H9 (cell line): ENCODE data around the gene TIPRL. TPM values are rescaled to one million over a fixed set of nuclear protein-coding genes. Genes with fewer than 3 reads are reported as not detected.

Experiments
- DNase-seq: peaks from one replicate; pipeline ENCODE4 v3.0.0-alpha.2; 2017
- H2AFZ ChIP-seq: one replicate; pipeline ENCODE4 v1.6.1; 2013; ENCODE audit warnings: mild to moderate bottlenecking, low read length, control low read depth, moderate library complexity
- H2AK5ac ChIP-seq: 2 replicates; pipeline ENCODE4 v1.6.1; 2013; ENCODE audit warnings: low read length, control low read depth, mixed read lengths; ENCODE audit not compliant: insufficient read length
- H2BK120ac ChIP-seq: one replicate; pipeline ENCODE4 v1.6.1; 2013; ENCODE audit warnings: low read depth, mild to moderate bottlenecking, low read length, control low read depth, inconsistent platforms; ENCODE audit not compliant: poor library complexity, severe bottlenecking
- H2BK12ac ChIP-seq: 2 replicates; pipeline ENCODE4 v1.6.1; 2013; ENCODE audit warnings: low read length, control low read depth, mixed read lengths, low read depth; ENCODE audit not compliant: insufficient read length
- H2BK15ac ChIP-seq: 2 replicates; pipeline ENCODE4 v1.6.1; 2013; ENCODE audit warnings: low read depth, low read length, control low read depth
- H2BK20ac ChIP-seq: one replicate; pipeline ENCODE4 v1.6.1; 2013; ENCODE audit warnings: low read depth, mild to moderate bottlenecking, low read length, control low read depth, inconsistent platforms; ENCODE audit not compliant: poor library complexity, severe bottlenecking
- H2BK5ac ChIP-seq: 2 replicates; pipeline ENCODE4 v1.6.1; 2013; ENCODE audit warnings: low read length, control low read depth, mixed read lengths; ENCODE audit not compliant: insufficient read length
- H3K14ac ChIP-seq: 2 replicates; pipeline ENCODE4 v1.6.1; 2013; ENCODE audit warnings: low read length, control low read depth; ENCODE audit not compliant: insufficient read depth
- H3K18ac ChIP-seq: 2 replicates; pipeline ENCODE4 v1.6.1; 2013; ENCODE audit warnings: low read depth, mild to moderate bottlenecking, mixed read lengths, low read length, control low read depth; ENCODE audit not compliant: insufficient read length
- H3K23ac ChIP-seq: 2 replicates; pipeline ENCODE4 v1.6.1; 2013; ENCODE audit warnings: low read length, control low read depth, mixed read lengths, low read depth; ENCODE audit not compliant: insufficient read length
- H3K23me2 ChIP-seq: 2 replicates; pipeline ENCODE4 v1.6.1; 2013; ENCODE audit warnings: low read depth, mild to moderate bottlenecking, mixed read lengths, low read length, control low read depth; ENCODE audit not compliant: insufficient read length, poor library complexity, severe bottlenecking
- H3K27ac ChIP-seq: 2 replicates; pipeline ENCODE4 v1.5.1; 2013; ENCODE audit warnings: low read length, control low read depth, mixed read lengths, low read depth; ENCODE audit not compliant: insufficient read length
- H3K27me3 ChIP-seq: 2 replicates; pipeline ENCODE4 v1.6.1; 2013; ENCODE audit warnings: low read length, control low read depth, inconsistent platforms; ENCODE audit not compliant: insufficient read depth
- H3K4ac ChIP-seq: 2 replicates; pipeline ENCODE4 v1.6.1; 2013; ENCODE audit warnings: low read depth, mild to moderate bottlenecking, control low read depth, inconsistent platforms, low read length, moderate library complexity
- H3K4me1 ChIP-seq: 2 replicates; pipeline ENCODE4 v1.6.1; 2013; ENCODE audit warnings: low read length, control low read depth, inconsistent platforms; ENCODE audit not compliant: insufficient read depth
- H3K4me2 ChIP-seq: 2 replicates; pipeline ENCODE4 v1.6.1; 2013; ENCODE audit warnings: low read length, control low read depth, mixed read lengths; ENCODE audit not compliant: insufficient read length, insufficient read depth
- H3K56ac ChIP-seq: 2 replicates; pipeline ENCODE4 v1.6.1; 2013; ENCODE audit warnings: low read depth, mild to moderate bottlenecking, mixed read lengths, low read length, control low read depth; ENCODE audit not compliant: insufficient read length
- H3K79me1 ChIP-seq: 2 replicates; pipeline ENCODE4 v1.6.1; 2013; ENCODE audit warnings: low read depth, mild to moderate bottlenecking, moderate library complexity, low read length, control low read depth, inconsistent platforms; ENCODE audit not compliant: insufficient read depth, poor library complexity, severe bottlenecking
- H3K79me2 ChIP-seq: 2 replicates; pipeline ENCODE4 v1.6.1; 2013; ENCODE audit warnings: low read length, control low read depth, inconsistent platforms; ENCODE audit not compliant: insufficient read depth
- H3K9ac ChIP-seq: 2 replicates; pipeline ENCODE4 v1.6.1; 2013; ENCODE audit warnings: low read length, control low read depth, mixed read lengths; ENCODE audit not compliant: insufficient read length; ENCODE audit errors: extremely low read depth
- H3K9me3 ChIP-seq: one replicate; pipeline ENCODE4 v1.6.1; 2013; ENCODE audit warnings: low read depth, low read length, inconsistent platforms; ENCODE audit not compliant: control insufficient read depth
- H3T11ph ChIP-seq: one replicate; pipeline ENCODE4 v1.6.1; 2013; ENCODE audit warnings: mild to moderate bottlenecking, low read length, control low read depth, inconsistent platforms
- H4K20me1 ChIP-seq: one replicate; pipeline ENCODE4 v1.6.1; 2013; ENCODE audit not compliant: control insufficient read depth, insufficient read length, insufficient read depth
- H4K5ac ChIP-seq: 2 replicates; pipeline ENCODE4 v1.6.1; 2013; ENCODE audit warnings: low read depth, mild to moderate bottlenecking, mixed read lengths, low read length, control low read depth; ENCODE audit not compliant: insufficient read length
- H4K8ac ChIP-seq: replicated peaks from 2 replicates; pipeline ENCODE4 v1.6.1; 2013; ENCODE audit warnings: low read length, control low read depth, mixed read lengths, low read depth; ENCODE audit not compliant: insufficient read length
- H4K91ac ChIP-seq: 2 replicates; pipeline ENCODE4 v1.6.1; 2013; ENCODE audit warnings: low read depth, mild to moderate bottlenecking, moderate library complexity, mixed read lengths, low read length, control low read depth; ENCODE audit not compliant: insufficient read length
- H3K27ac Mint-ChIP-seq, 3 experiments: 2 replicates in 2 of 3; 3 replicates in 1 of 3; pipeline ENCODE4 v1.8.0; 2020 to 2021; ENCODE audit warnings: mixed read lengths in 3 of 3, mild to moderate bottlenecking in 1 of 3, moderate library complexity in 1 of 3
- H3K27me3 Mint-ChIP-seq: 2 replicates; pipeline ENCODE4 v1.8.0; 2021; ENCODE audit warnings: low read depth, mild to moderate bottlenecking, moderate library complexity, mixed read lengths
- H3K36me3 Mint-ChIP-seq, 3 experiments: 2 replicates in 2 of 3; 3 replicates in 1 of 3; pipeline ENCODE4 v1.8.0; 2020 to 2021; ENCODE audit warnings: low read depth in 3 of 3, mixed read lengths in 3 of 3; ENCODE audit not compliant: insufficient read depth in 1 of 3
- H3K4me1 Mint-ChIP-seq, 2 experiments: 2 replicates each; pipeline ENCODE4 v1.8.0; 2020; ENCODE audit warnings: mixed read lengths in 2 of 2
- H3K4me3 Mint-ChIP-seq, 2 experiments: 2 replicates in 1 of 2; 3 replicates in 1 of 2; pipeline ENCODE4 v1.8.0; 2020 to 2021; ENCODE audit warnings: mild to moderate bottlenecking in 2 of 2, mixed read lengths in 2 of 2, moderate library complexity in 1 of 2
- H3K9me3 Mint-ChIP-seq, 2 experiments: 2 replicates in 1 of 2; 3 replicates in 1 of 2; pipeline ENCODE4 v1.8.0; 2020; ENCODE audit warnings: mild to moderate bottlenecking in 2 of 2, mixed read lengths in 2 of 2, moderate library complexity in 1 of 2
- WGBS: extraction: QIAGEN DNeasy Blood & Tissue Kit; methylation state at CpG from one replicate; pipeline ENCODE4 v1.1.7; 2013; ENCODE audit warnings: missing lambda C conversion rate, low lambda C conversion rate, mixed read lengths; ENCODE audit not compliant: insufficient read length; ENCODE audit errors: extremely low coverage; 5-methylcytosine and 5-hydroxymethylcytosine counted together
- total RNA-seq: library from RNA; stranded (reverse); gene quantifications from 2 replicates; pipeline ENCODE4 v1.2.1, GENCODE V29; 2021
- TF ChIP-seq, protein P1 (sequence below): fragments of 200-600 bp; sonication (generic); conservative IDR thresholded peaks from 3 replicates; pipeline ENCODE4 v1.8.0; 2021; ENCODE audit warnings: antibody characterized with exemption, mild to moderate bottlenecking

Gene TIPRL
- total RNA-seq, 1 experiment from 2014 or later = 24.4 TPM

DNA sequence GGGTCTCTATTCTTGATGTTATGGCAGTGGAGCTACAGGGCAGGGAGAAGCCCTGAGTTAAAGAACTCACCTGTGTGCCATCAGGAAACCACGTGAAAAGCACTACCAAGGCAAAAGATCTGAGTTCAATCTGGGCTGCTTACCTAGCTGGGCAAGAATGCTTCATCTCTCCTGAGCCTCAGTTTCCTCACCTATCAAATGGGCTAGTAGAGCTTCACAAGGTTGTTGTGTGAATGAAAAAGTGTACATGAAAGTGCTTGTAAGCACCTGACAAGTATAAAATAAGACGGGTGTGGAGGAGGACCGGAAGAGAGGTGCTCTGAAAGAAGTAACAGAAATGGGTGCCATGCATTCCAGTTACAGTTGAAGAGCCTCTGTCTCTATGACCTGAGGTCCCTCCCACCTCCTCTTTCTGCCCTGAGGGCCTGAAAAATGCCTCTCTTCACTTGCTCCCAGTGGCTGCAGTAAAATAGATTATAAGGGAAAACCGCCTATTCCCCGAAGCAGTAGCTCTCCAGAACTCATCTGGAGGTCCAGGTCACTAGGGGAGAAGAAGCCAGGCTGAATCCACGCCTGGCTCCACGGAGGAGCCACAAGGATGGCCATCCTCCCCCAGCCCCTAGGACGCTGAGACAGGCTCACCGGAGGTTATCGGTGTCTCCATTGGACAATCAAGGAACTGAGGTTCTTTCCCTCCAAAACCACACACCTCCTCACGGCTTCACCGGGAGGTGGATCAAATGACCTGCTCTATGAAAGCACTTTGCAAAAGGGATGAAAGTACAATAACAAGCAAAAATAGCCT, 43.4 kb upstream of the TIPRL start:
- Mint-ChIP-seq H3K4me3 (peak overlapping the region; percentile 72 to 92), H3K36me3 (peaks cover 2 to 14% (median 5%) of the 10 kb centered on the region in 3 experiments; a peak in 3 of 7 replicates), H3K9me3 (no peaks in the 10 kb centered on the region; a peak in 2 of 5 replicates), H3K27ac (no peak overlapping the region), H3K4me1 (peaks cover 31 to 35% of the 10 kb centered on the region in 2 experiments), H3K27me3 (peaks cover 37% of the 10 kb centered on the region)
- H2AFZ ChIP-seq = no peak overlapping the region
- H4K5ac ChIP-seq = no peak overlapping the region
- H3K23ac ChIP-seq = no peak overlapping the region
- no peak overlapping the region for H3T11ph ChIP-seq
- H3K4me1 ChIP-seq = peaks cover 4% of the 10 kb centered on the region
- no peak overlapping the region for H3K14ac ChIP-seq
- peak; percentile 39 for DNase-seq
- no peaks in the 10 kb centered on the region for H3K79me2 ChIP-seq
- no CpG with 5 or more reads among the region's 12 CpGs for WGBS
- no peak overlapping the region for H4K8ac ChIP-seq
- H4K91ac ChIP-seq = no peak overlapping the region
- no peak overlapping the region for H2BK5ac ChIP-seq
- H2BK12ac ChIP-seq = no peak overlapping the region
- no peak overlapping the region for H3K27ac ChIP-seq
- H4K20me1 ChIP-seq = no peaks in the 10 kb centered on the region
- no peak overlapping the region for H2BK20ac ChIP-seq
- H2AK5ac ChIP-seq = no peak overlapping the region
- H3K18ac ChIP-seq = no peak overlapping the region
- H3K9me3 ChIP-seq = no peaks in the 10 kb centered on the region
- H2BK120ac ChIP-seq = no peak overlapping the region
- H3K4ac ChIP-seq = no peak overlapping the region
- H3K56ac ChIP-seq = no peak overlapping the region
- peaks cover 15% of the 10 kb centered on the region for H3K23me2 ChIP-seq
- peaks cover 2% of the 10 kb centered on the region; the same call in 1 of the 2 replicates for H3K27me3 ChIP-seq
- H3K4me2 ChIP-seq = peak overlapping the region; percentile 70
- H2BK15ac ChIP-seq = no peak overlapping the region
- no peaks in the 10 kb centered on the region for H3K79me1 ChIP-seq
- H3K9ac ChIP-seq = no peak overlapping the region
- TF ChIP-seq, protein P1, sequence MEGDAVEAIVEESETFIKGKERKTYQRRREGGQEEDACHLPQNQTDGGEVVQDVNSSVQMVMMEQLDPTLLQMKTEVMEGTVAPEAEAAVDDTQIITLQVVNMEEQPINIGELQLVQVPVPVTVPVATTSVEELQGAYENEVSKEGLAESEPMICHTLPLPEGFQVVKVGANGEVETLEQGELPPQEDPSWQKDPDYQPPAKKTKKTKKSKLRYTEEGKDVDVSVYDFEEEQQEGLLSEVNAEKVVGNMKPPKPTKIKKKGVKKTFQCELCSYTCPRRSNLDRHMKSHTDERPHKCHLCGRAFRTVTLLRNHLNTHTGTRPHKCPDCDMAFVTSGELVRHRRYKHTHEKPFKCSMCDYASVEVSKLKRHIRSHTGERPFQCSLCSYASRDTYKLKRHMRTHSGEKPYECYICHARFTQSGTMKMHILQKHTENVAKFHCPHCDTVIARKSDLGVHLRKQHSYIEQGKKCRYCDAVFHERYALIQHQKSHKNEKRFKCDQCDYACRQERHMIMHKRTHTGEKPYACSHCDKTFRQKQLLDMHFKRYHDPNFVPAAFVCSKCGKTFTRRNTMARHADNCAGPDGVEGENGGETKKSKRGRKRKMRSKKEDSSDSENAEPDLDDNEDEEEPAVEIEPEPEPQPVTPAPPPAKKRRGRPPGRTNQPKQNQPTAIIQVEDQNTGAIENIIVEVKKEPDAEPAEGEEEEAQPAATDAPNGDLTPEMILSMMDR = no peak
